ENCODE results near the gene FUT3.

- TF ChIP-seq, protein P1, sequence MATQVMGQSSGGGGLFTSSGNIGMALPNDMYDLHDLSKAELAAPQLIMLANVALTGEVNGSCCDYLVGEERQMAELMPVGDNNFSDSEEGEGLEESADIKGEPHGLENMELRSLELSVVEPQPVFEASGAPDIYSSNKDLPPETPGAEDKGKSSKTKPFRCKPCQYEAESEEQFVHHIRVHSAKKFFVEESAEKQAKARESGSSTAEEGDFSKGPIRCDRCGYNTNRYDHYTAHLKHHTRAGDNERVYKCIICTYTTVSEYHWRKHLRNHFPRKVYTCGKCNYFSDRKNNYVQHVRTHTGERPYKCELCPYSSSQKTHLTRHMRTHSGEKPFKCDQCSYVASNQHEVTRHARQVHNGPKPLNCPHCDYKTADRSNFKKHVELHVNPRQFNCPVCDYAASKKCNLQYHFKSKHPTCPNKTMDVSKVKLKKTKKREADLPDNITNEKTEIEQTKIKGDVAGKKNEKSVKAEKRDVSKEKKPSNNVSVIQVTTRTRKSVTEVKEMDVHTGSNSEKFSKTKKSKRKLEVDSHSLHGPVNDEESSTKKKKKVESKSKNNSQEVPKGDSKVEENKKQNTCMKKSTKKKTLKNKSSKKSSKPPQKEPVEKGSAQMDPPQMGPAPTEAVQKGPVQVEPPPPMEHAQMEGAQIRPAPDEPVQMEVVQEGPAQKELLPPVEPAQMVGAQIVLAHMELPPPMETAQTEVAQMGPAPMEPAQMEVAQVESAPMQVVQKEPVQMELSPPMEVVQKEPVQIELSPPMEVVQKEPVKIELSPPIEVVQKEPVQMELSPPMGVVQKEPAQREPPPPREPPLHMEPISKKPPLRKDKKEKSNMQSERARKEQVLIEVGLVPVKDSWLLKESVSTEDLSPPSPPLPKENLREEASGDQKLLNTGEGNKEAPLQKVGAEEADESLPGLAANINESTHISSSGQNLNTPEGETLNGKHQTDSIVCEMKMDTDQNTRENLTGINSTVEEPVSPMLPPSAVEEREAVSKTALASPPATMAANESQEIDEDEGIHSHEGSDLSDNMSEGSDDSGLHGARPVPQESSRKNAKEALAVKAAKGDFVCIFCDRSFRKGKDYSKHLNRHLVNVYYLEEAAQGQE (IDR thresholded peaks at IDR 0.05; ENCODE audit: low read depth): no peak
- TF ChIP-seq CTCF (IDR thresholded peaks at IDR 0.05 in 2 of 3, conservative IDR thresholded peaks at IDR 0.05 in 1 of 3; ENCODE audit: borderline replicate concordance in 1 of 3, insufficient read depth in 1 of 3, low read depth in 2 of 3, low read length in 2 of 3): no peak
- TF ChIP-seq, protein P2, sequence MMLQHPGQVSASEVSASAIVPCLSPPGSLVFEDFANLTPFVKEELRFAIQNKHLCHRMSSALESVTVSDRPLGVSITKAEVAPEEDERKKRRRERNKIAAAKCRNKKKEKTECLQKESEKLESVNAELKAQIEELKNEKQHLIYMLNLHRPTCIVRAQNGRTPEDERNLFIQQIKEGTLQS (IDR thresholded peaks at IDR 0.05): no peak
- no peak for TF ChIP-seq EGR1 (IDR thresholded peaks at IDR 0.05; ENCODE audit: low read depth)
- TF ChIP-seq JUND (IDR thresholded peaks at IDR 0.05): no peak
- no peak for TF ChIP-seq SP1 (IDR thresholded peaks at IDR 0.05; ENCODE audit: low read depth)
- no peak for TF ChIP-seq SIN3A (IDR thresholded peaks at IDR 0.05; ENCODE audit: low read depth)
- TF ChIP-seq POLR2A (IDR thresholded peaks at IDR 0.05; ENCODE audit: borderline replicate concordance, extremely low read depth, insufficient read depth, insufficient read length): no peak
- no peak for TF ChIP-seq POLR2AphosphoS5 (IDR thresholded peaks at IDR 0.05; ENCODE audit: low read depth, low read length)
- no peak for TF ChIP-seq ZBTB33 (IDR thresholded peaks at IDR 0.05; ENCODE audit: extremely low read depth, insufficient replicate concordance, low read length)
Measured at GRCh38 chr19:5863030-5863665, 11.9 kb upstream of the FUT3 start.

Data from HCT116 (cell line).